NB4 (cell line): ENCODE results near the gene AP1S3.

Source experiments
- DNase-seq: peaks from one replicate; pipeline ENCODE4 v3.0.0; 2010; ENCODE audit warnings: low read depth
- H3K4me3 ChIP-seq: one replicate; pipeline ENCODE4 v1.5.1; 2011; ENCODE audit warnings: mild to moderate bottlenecking, low read depth, low read length, moderate library complexity
- CTCF ChIP-seq: IDR thresholded peaks from one replicate; pipeline ENCODE4 v1.5.1; 2012; ENCODE audit warnings: low read depth, low read length
- MAX ChIP-seq: IDR thresholded peaks from 2 replicates; pipeline ENCODE4 v1.6.1; 2011; ENCODE audit warnings: low read depth, low read length
- MYC ChIP-seq: IDR thresholded peaks from 2 replicates; pipeline ENCODE4 v1.6.1; 2011; ENCODE audit warnings: low read depth, low read length
- POLR2A ChIP-seq: IDR thresholded peaks from 2 replicates; pipeline ENCODE4 v1.6.1; 2011; ENCODE audit warnings: mild to moderate bottlenecking; ENCODE audit not compliant: insufficient read length; ENCODE audit errors: extremely low read depth

Gene AP1S3

GRCh38 chr2:223865124-223865523, 27.7 kb upstream of the AP1S3 start:
- TF ChIP-seq CTCF (no peak), MYC (no peak), MAX (no peak), POLR2A (no peak)
- no peak overlapping the region for H3K4me3 ChIP-seq
- DNase-seq = no peak

GRCh38 chr2:223863491-223863890, 26.1 kb upstream of the AP1S3 start:
- TF ChIP-seq POLR2A (no peak), MYC (no peak), CTCF (no peak), MAX (no peak)
- H3K4me3 ChIP-seq = no peak overlapping the region
- no peak for DNase-seq

GRCh38 chr2:223860809-223861738, 23.7 kb upstream of the AP1S3 start:
- no peak for DNase-seq
- H3K4me3 ChIP-seq = no peak overlapping the region
- TF ChIP-seq POLR2A = no peak
- no peak for TF ChIP-seq MYC
- TF ChIP-seq MAX = no peak
- TF ChIP-seq CTCF = no peak

GRCh38 chr2:223859070-223859469, 21.7 kb upstream of the AP1S3 start:
- no peak for DNase-seq
- H3K4me3 ChIP-seq = no peak overlapping the region
- no peak for TF ChIP-seq MAX
- TF ChIP-seq MYC = no peak
- no peak for TF ChIP-seq CTCF
- TF ChIP-seq POLR2A = no peak

- DNase-seq = no peak
- TF ChIP-seq MYC (no peak), MAX (no peak), CTCF (no peak), POLR2A (no peak)
- no peak overlapping the region for H3K4me3 ChIP-seq
Observed at GRCh38 chr2:223856584-223856983, 19.2 kb upstream of the AP1S3 start.
